Measurements from ENCODE around the gene CXCL12.

DNA sequence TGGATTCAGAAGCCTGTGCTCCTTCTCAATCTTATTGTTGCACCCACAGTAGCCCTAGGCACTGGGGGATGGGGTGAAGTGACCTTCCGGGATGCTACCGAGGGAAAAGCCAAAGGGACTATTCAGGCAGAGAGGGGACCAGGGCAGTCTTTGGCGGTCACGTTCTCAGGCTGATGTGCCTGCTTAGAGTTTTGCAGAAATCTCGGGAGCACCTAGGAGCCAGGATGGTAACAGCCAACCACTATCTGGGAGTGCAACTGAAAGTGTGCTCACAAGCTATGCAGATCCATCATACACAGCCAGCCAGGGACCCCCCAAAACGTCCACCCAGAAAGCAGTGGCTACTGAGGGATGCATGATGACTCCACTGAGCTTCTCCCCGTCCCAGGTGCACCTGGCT lies 52.4 kb downstream of the CXCL12 start:
- TF ChIP-seq EZH2 (IDR thresholded peaks at IDR 0.05; ENCODE audit: insufficient read depth, poor library complexity, severe bottlenecking) (no peak), EZH2phosphoT487 (IDR thresholded peaks at IDR 0.05; ENCODE audit: insufficient read depth, low read depth) (no peak)
